ENCODE data around the gene CHST9.

DNA sequence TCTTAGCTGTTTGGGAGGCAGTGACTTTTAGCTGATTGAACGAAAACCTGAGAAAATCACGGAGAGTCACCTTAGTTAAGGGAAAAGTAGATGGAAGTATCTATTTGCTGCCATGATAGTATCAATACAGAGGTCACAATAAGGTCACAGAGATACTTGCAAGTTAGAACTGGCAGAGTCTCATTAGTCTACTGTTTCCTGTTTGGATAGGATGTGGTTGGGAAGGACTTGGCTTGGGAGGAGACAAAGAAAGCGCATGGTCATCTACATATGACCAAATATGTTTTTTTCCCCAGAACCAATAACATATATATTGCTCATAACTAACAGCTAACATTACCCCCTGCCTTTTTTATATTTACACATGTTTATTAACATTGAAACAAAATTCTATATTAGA, 241.2 kb downstream of the CHST9 start:
- TF ChIP-seq, protein P1, sequence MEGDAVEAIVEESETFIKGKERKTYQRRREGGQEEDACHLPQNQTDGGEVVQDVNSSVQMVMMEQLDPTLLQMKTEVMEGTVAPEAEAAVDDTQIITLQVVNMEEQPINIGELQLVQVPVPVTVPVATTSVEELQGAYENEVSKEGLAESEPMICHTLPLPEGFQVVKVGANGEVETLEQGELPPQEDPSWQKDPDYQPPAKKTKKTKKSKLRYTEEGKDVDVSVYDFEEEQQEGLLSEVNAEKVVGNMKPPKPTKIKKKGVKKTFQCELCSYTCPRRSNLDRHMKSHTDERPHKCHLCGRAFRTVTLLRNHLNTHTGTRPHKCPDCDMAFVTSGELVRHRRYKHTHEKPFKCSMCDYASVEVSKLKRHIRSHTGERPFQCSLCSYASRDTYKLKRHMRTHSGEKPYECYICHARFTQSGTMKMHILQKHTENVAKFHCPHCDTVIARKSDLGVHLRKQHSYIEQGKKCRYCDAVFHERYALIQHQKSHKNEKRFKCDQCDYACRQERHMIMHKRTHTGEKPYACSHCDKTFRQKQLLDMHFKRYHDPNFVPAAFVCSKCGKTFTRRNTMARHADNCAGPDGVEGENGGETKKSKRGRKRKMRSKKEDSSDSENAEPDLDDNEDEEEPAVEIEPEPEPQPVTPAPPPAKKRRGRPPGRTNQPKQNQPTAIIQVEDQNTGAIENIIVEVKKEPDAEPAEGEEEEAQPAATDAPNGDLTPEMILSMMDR (optimal IDR thresholded peaks at IDR 0.05 in 1 of 3, IDR thresholded peaks at IDR 0.05 in 1 of 3, conservative IDR thresholded peaks at IDR 0.05 in 1 of 3; ENCODE audit: extremely low read depth in 1 of 3, insufficient read depth in 2 of 3, low read length in 3 of 3) = no peak
- TF ChIP-seq EZH2 (IDR thresholded peaks at IDR 0.05; ENCODE audit: low read length) = no peak

Data from keratinocyte (primary cell).